Panc1 (cell line): ENCODE measurements around the gene ANKMY2.

Source experiments
- POLR2AphosphoS5 ChIP-seq: IDR thresholded peaks from 2 replicates; pipeline ENCODE4 v1.6.1; 2012; ENCODE audit warnings: mild to moderate bottlenecking, low read depth, low read length, moderate library complexity
- SIN3A ChIP-seq: IDR thresholded peaks from 2 replicates; pipeline ENCODE4 v1.6.1; 2012; ENCODE audit warnings: low read depth, mild to moderate bottlenecking, low read length, moderate library complexity, borderline replicate concordance; ENCODE audit not compliant: insufficient read depth
- TCF7L2 ChIP-seq: IDR thresholded peaks from 2 replicates; pipeline ENCODE4 v1.6.1; 2011; ENCODE audit warnings: mild to moderate bottlenecking, low read depth, low read length, inconsistent platforms
- TF ChIP-seq, protein P1 (sequence below): fragments of 450-650 bp; IDR thresholded peaks from 2 replicates; pipeline ENCODE4 v1.5.1; 2017; ENCODE audit warnings: mild to moderate bottlenecking
- TF ChIP-seq, protein P2 (sequence below), 2 experiments: IDR thresholded peaks; 2 replicates each; pipeline ENCODE4 v1.6.1; 2011 to 2012; ENCODE audit warnings: low read depth in 2 of 2, control low read depth in 1 of 2, low read length in 1 of 2, mild to moderate bottlenecking in 1 of 2, moderate library complexity in 1 of 2; ENCODE audit not compliant: insufficient read depth in 1 of 2

DNA sequence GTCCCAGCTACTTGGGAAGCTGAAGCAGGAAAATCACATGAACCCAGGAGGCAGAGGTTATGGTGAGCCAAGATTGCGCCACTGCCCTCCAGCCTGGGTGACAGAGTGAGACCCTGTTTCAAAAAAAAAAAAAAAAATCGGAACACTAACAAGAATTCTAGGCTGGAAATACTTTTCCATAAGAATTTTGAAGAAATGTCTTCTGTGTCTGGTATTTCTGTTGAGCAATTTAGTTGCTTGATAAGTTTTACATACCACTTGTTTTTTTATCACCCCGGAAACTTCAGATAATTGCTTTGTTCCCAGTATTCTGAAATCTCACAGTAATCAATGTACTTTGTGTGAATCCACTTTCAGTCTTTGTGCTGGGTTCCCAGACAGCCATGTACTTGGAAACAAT, 26.3 kb upstream of the ANKMY2 start:
- TF ChIP-seq, protein P1, sequence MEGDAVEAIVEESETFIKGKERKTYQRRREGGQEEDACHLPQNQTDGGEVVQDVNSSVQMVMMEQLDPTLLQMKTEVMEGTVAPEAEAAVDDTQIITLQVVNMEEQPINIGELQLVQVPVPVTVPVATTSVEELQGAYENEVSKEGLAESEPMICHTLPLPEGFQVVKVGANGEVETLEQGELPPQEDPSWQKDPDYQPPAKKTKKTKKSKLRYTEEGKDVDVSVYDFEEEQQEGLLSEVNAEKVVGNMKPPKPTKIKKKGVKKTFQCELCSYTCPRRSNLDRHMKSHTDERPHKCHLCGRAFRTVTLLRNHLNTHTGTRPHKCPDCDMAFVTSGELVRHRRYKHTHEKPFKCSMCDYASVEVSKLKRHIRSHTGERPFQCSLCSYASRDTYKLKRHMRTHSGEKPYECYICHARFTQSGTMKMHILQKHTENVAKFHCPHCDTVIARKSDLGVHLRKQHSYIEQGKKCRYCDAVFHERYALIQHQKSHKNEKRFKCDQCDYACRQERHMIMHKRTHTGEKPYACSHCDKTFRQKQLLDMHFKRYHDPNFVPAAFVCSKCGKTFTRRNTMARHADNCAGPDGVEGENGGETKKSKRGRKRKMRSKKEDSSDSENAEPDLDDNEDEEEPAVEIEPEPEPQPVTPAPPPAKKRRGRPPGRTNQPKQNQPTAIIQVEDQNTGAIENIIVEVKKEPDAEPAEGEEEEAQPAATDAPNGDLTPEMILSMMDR = no peak
- TF ChIP-seq POLR2AphosphoS5 = no peak
- no peak for TF ChIP-seq TCF7L2
- no peak for TF ChIP-seq SIN3A
- TF ChIP-seq, protein P2, sequence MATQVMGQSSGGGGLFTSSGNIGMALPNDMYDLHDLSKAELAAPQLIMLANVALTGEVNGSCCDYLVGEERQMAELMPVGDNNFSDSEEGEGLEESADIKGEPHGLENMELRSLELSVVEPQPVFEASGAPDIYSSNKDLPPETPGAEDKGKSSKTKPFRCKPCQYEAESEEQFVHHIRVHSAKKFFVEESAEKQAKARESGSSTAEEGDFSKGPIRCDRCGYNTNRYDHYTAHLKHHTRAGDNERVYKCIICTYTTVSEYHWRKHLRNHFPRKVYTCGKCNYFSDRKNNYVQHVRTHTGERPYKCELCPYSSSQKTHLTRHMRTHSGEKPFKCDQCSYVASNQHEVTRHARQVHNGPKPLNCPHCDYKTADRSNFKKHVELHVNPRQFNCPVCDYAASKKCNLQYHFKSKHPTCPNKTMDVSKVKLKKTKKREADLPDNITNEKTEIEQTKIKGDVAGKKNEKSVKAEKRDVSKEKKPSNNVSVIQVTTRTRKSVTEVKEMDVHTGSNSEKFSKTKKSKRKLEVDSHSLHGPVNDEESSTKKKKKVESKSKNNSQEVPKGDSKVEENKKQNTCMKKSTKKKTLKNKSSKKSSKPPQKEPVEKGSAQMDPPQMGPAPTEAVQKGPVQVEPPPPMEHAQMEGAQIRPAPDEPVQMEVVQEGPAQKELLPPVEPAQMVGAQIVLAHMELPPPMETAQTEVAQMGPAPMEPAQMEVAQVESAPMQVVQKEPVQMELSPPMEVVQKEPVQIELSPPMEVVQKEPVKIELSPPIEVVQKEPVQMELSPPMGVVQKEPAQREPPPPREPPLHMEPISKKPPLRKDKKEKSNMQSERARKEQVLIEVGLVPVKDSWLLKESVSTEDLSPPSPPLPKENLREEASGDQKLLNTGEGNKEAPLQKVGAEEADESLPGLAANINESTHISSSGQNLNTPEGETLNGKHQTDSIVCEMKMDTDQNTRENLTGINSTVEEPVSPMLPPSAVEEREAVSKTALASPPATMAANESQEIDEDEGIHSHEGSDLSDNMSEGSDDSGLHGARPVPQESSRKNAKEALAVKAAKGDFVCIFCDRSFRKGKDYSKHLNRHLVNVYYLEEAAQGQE (IDR thresholded peaks at IDR 0.05; ENCODE audit: insufficient read depth in 1 of 2, low read depth in 2 of 2, low read length in 1 of 2) = no peak
